GM12874 (cell line): ENCODE measurements around the gene STON1.

ENCODE experiments used
- TF ChIP-seq, protein P1 (sequence below): IDR thresholded peaks from 2 replicates; pipeline ENCODE4 v1.5.1; 2011; ENCODE audit warnings: low read depth, mild to moderate bottlenecking, control low read depth, low read length, moderate library complexity; ENCODE audit not compliant: insufficient read depth

The STON1 gene

DNA sequence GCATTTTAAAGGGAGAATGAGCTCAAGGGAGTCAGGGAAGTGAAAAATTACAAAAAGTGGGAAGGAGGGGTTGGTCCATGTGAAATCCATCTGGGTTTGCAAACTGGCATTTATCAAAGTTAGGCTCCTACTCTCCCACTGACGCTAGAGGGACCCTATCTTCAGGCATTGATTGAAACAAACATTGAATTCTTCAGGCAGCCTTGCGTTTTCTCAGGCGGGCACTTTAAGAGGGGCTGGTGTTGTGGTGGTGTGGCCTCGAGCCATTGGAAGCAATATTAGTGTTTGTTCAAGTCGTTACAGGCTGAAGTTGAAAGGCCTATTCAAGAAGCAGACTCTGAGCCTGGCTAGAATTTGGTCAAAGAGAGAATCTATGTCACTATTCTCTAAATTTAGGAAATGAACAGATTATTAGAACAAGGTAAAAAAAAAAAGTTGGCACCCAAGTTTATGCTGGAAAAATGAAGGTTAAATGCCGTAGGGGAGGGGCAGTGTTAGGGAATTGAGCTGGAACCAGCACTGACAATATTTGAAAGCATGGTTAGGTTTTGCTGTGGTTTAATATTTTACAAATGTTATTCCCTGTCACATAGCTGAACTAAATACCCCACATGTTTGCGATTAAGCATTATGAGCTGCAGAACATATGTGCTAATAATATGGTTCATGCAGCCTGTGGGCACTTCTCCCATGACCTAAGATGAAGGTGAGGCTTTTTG, 36.8 kb downstream of the STON1 start:
- TF ChIP-seq, protein P1, sequence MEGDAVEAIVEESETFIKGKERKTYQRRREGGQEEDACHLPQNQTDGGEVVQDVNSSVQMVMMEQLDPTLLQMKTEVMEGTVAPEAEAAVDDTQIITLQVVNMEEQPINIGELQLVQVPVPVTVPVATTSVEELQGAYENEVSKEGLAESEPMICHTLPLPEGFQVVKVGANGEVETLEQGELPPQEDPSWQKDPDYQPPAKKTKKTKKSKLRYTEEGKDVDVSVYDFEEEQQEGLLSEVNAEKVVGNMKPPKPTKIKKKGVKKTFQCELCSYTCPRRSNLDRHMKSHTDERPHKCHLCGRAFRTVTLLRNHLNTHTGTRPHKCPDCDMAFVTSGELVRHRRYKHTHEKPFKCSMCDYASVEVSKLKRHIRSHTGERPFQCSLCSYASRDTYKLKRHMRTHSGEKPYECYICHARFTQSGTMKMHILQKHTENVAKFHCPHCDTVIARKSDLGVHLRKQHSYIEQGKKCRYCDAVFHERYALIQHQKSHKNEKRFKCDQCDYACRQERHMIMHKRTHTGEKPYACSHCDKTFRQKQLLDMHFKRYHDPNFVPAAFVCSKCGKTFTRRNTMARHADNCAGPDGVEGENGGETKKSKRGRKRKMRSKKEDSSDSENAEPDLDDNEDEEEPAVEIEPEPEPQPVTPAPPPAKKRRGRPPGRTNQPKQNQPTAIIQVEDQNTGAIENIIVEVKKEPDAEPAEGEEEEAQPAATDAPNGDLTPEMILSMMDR, result no peak

DNA sequence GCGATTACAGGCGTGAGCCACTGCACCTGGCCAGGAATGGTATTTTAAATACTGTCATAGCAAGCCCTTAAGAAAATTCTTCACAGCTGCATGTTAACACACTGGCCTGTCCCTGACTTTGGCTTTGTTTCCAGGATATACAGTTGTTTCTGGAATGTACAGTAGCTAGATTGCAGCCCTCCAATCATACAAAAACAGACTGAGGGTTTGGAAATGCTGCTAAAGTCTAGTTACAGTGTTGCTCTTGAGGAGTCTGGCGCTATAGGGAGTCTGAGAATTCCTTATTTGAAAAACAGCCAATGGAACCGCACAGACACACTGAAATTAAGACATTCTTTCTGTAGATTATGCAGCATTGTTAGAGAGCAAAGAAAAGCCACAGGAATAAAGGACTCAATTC, 37.7 kb downstream of the STON1 start:
- TF ChIP-seq, protein P1, result no peak

DNA sequence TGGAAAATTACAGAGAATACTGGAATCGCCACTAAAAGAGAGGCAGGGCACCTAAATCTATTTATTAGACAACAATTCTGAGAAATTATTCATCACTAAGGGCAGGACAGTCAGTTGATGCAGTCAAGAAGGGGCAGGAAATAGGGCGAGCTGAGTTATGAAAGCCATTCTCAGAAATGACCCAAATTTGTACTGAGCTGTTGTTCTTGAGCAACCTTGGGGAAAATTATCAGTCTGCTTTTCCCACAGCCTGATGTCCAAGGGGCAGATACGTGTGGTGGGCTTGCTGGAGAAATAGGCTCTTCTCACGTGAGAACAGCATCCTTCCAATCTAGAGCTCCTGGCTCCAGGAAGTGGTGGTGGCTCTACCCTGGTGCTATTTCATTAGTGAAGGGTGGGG, 38.6 kb downstream of the STON1 start:
- TF ChIP-seq, protein P1, result no peak

DNA sequence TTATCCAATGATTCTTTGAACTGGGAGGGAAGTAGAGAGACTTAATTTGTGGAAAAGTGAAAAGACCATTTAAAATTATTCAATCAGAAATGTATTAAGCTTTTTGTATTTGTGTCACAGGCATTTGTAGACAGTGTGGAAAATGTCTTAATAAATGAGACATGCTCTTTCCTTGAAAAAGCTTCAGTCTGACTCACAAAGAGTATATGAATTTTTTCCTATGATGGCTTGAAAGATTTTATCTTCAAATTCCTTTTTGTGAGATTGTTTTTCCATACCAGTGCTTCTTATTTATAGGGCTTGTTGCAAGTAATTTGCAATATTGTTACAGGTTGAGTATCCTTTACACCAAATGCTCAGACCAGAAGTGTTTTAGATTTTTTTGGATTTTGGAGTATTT, 39.5 kb downstream of the STON1 start:
- TF ChIP-seq, protein P1, result no peak

DNA sequence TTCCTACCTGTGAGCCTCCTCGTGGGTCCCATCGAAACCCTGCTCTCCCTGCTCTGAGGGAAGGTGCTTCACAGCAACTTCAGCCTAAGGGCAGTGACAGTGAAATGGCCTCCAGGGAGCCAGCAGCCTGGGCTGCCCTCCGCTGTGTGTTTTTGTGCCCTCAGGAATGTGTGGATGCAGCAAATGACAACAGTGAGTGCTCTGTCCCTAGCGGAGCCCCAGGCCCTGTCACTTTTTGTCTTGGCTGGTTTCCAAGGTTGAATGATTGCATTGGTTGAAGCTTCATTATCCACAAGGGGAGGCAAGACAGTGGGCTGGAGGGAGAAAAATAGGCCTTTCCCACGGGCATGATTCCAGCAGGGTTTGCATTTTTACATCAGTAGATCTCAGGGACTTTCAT, 42.9 kb downstream of the STON1 start:
- TF ChIP-seq, protein P1, result no peak

DNA sequence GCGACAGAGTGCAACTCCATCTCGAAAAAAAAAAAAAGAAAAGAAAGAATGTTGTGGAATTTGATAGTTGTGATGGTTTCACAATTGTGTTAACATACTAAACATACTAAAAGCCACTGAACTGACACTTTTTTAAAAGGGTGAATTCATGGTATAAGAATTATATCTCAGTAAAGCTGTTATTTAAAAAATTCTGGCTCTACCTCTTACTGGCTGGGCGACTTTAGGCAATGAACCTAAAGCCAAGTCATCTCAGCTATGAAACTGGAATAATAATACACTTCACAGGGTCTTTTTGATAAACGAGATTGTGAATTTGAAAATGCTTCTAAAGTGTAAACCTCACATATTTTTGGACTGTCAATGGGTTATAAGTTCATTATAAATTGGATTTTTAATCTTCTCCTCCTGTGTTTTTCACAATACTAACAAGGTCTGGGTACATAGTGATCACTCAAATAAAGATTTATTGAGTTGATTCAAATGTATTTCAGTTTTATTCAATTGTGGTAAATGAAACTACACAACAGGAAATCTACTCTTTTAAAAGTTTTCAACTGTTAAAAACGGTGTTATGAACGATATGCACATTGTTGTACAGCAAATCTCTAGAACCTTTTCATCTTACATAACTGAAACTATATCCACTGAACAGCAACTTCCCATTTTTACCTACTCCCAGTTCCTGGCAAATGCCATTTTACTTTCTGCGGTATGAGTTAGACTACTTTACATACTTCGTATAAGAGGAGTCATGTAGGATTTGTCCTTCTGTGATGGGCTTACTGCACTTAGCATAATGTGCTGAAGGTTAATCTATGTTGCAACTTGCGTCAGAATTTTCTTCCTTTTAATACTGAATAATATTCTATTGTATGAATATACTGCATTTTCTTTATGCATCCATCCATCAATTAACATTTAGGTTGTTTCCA, 44.7 kb downstream of the STON1 start:
- TF ChIP-seq, protein P1, result no peak

DNA sequence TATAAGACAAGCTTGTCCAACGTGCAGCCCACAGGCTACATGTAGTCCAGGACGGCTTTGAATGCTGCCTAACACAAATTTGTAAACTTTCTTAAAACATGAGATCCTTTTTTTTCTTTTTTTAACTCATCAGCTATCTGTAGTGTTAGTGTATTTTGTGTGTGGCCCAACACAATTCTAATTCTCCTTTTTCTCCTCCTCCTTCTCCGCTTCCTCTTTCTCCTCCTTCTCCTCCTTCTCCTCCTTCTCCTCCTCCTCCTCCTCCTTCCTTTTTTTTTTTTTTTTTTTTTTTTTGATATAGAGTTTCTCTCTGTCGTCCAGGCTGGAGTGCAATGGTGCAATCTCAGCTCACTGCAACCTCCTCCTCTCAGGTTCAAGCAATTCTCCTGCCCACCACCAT, 48.4 kb downstream of the STON1 start:
- TF ChIP-seq, protein P1, result no peak
